Measurements from ENCODE around the gene ARHGAP24.

DNA sequence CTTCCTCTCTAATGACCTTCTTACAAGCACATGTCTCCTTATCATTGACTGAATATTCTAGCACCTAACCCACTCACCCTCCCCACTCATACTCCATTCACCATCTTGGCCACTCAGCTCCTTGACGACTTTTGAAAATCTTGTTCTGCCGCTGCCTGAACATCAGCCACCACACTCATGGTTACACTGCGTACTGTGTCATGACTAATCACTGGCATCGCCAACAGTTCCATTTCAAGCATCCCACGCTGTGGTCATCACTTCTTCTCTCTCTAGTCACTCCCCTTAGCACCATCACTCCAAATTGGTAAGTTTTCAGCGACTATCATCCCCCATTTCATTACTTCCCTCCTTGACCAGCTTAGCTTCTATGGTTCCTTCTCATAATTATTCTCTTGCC is 532.1 kb downstream of the ARHGAP24 start:
- TF ChIP-seq, protein P1, sequence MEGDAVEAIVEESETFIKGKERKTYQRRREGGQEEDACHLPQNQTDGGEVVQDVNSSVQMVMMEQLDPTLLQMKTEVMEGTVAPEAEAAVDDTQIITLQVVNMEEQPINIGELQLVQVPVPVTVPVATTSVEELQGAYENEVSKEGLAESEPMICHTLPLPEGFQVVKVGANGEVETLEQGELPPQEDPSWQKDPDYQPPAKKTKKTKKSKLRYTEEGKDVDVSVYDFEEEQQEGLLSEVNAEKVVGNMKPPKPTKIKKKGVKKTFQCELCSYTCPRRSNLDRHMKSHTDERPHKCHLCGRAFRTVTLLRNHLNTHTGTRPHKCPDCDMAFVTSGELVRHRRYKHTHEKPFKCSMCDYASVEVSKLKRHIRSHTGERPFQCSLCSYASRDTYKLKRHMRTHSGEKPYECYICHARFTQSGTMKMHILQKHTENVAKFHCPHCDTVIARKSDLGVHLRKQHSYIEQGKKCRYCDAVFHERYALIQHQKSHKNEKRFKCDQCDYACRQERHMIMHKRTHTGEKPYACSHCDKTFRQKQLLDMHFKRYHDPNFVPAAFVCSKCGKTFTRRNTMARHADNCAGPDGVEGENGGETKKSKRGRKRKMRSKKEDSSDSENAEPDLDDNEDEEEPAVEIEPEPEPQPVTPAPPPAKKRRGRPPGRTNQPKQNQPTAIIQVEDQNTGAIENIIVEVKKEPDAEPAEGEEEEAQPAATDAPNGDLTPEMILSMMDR (IDR thresholded peaks at IDR 0.05): no peak
- TF ChIP-seq SP1 (CRISPR knock-in tag; conservative IDR thresholded peaks at IDR 0.05) (no peak), JUN (CRISPR knock-in tag; IDR thresholded peaks at IDR 0.05) (no peak), CBFB (CRISPR knock-in tag; IDR thresholded peaks at IDR 0.05; ENCODE audit: low read depth) (no peak), ZNF121 (CRISPR knock-in tag; IDR thresholded peaks at IDR 0.05) (no peak), ZNF396 (CRISPR knock-in tag; IDR thresholded peaks at IDR 0.05; ENCODE audit: borderline replicate concordance) (no peak)
- TF ChIP-seq, protein P2, sequence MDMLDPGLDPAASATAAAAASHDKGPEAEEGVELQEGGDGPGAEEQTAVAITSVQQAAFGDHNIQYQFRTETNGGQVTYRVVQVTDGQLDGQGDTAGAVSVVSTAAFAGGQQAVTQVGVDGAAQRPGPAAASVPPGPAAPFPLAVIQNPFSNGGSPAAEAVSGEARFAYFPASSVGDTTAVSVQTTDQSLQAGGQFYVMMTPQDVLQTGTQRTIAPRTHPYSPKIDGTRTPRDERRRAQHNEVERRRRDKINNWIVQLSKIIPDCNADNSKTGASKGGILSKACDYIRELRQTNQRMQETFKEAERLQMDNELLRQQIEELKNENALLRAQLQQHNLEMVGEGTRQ (CRISPR knock-in tag; IDR thresholded peaks at IDR 0.05): no peak
